ENCODE data around the gene PSKH1. TPM values are rescaled to one million over a fixed set of nuclear protein-coding genes. Genes with fewer than 3 reads are reported as not detected.

Gene PSKH1
- total and polyA plus RNA-seq, 10 of the 15 experiments (the other 5 are each of a cell fraction or from before 2014, with no cell fraction given): 0.63 to 20.4 (median 7.8) TPM

DNA sequence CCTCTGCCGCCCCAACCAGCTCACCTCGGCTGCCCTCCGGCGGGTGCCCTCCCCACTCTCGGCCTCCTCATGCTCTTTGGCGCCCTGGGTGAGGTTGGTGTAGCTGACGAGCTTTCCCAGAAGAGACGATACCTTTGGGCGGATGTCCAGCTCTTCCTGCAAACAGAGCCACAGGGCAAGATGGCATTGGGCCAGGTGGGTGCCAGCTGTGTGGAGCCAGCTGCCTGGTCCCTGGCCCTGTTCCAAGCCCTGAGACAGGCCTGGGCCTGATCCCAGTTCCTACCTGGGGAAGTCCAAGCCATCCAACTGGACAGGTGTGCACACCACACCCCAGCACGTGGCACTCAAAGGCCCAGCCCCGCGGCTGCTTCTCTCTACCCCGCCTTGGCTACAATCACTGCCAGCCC is 68.5 kb downstream of the PSKH1 start (continued):
- TF ChIP-seq MEF2A (IDR thresholded peaks at IDR 0.05; ENCODE audit: insufficient read depth, low read depth, low read length): no peak
- TF ChIP-seq HDGF (IDR thresholded peaks at IDR 0.05): no peak
- TF ChIP-seq, protein P1, sequence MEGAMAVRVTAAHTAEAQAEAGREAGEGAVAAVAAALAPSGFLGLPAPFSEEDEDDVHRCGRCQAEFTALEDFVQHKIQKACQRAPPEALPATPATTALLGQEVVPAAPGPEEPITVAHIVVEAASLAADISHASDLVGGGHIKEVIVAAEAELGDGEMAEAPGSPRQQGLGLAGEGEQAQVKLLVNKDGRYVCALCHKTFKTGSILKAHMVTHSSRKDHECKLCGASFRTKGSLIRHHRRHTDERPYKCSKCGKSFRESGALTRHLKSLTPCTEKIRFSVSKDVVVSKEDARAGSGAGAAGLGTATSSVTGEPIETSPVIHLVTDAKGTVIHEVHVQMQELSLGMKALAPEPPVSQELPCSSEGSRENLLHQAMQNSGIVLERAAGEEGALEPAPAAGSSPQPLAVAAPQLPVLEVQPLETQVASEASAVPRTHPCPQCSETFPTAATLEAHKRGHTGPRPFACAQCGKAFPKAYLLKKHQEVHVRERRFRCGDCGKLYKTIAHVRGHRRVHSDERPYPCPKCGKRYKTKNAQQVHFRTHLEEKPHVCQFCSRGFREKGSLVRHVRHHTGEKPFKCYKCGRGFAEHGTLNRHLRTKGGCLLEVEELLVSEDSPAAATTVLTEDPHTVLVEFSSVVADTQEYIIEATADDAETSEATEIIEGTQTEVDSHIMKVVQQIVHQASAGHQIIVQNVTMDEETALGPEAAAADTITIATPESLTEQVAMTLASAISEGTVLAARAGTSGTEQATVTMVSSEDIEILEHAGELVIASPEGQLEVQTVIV (IDR thresholded peaks at IDR 0.05; ENCODE audit: borderline replicate concordance, partially characterized antibody): no peak
- no peak for TF ChIP-seq TARDBP (IDR thresholded peaks at IDR 0.05; ENCODE audit: borderline replicate concordance)
- no peak for TF ChIP-seq GATAD2B (conservative IDR thresholded peaks at IDR 0.05; ENCODE audit: low read depth)

DNA sequence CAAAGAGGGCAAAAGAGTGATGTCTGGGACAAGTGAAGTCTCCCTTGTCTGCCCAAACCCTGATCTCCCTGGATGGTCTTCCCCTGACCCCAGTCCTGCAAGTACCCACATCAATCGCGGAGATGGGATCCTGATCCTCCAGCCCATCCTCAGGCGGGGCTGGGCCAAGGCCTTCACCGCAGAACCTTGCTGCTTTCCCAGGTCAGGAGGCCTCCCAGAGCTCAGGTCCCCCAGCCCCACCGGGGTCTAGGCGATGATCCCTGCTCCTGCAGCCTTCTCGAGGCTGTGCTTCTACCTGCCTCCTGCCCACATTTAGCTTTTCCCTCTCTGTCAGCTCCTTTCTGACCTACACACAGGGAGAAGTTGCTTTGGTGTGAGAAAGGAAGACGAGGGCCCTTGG is 69.1 kb downstream of the PSKH1 start:
- POLR2A ChIA-PET: interaction anchor here (0.5 to 1.0 kb wide), 2 partner anchors 11 to 23 kb away, joined by 3 read pairs; no protein-coding TSS in a partner anchor
- Histone ChIP-seq H3K4me2 (ENCODE audit: control insufficient read depth, insufficient read depth) (no peak overlapping the region), H3K4me3 (no peak overlapping the region), H3K79me2 (ENCODE audit: control insufficient read depth, insufficient read depth, low read length) (peaks cover 10% of the 10 kb centered on the region), H3K4me1 (ENCODE audit: control insufficient read depth, insufficient read depth, low read length) (peaks cover 17% of the 10 kb centered on the region), H3K9me3 (replicated peaks; ENCODE audit: control insufficient read depth, insufficient read depth, low read length) (no peaks in the 10 kb centered on the region), H4K20me1 (ENCODE audit: control insufficient read depth, insufficient read depth) (no peaks in the 10 kb centered on the region), H3K27ac (ENCODE audit: control insufficient read depth, insufficient read depth) (no peak overlapping the region), H2AFZ (ENCODE audit: control insufficient read depth, low read depth, low read length) (no peak overlapping the region), H3K9ac (ENCODE audit: control insufficient read depth, insufficient read depth, low read length) (no peak overlapping the region), H3K27me3 (replicated peaks in 1 of 2; ENCODE audit: control insufficient read depth in 2 of 2, insufficient read depth in 2 of 2, low read length in 1 of 2) (no peaks in the 10 kb centered on the region), H3K36me3 (ENCODE audit: control insufficient read depth in 2 of 2, insufficient read depth in 2 of 2, low read length in 1 of 2) (peaks cover 5 to 6% of the 10 kb centered on the region in 2 experiments; a peak in 3 of 4 replicates)
- RAD21 ChIA-PET (ENCODE audit: unreplicated experiment): no interaction called here
- no TSS peak for BruUV-seq (replicated peaks)
- ATAC-seq (no peak), FAIRE-seq (no peak), DNase-seq (ENCODE audit: low read depth, low spot score) (no peak)
- SMC1A ChIA-PET (ENCODE audit: uncharacterized antibody, unreplicated experiment): no interaction called here
- WGBS (ENCODE audit: insufficient coverage, insufficient replicate concordance, low lambda C conversion rate, missing lambda C conversion rate): 90% methylated on average over 8 of the region's 8 CpGs
- TF ChIP-seq KLF5 (IDR thresholded peaks at IDR 0.05; ENCODE audit: partially characterized antibody): no peak
- no peak for TF ChIP-seq RAD21 (IDR thresholded peaks at IDR 0.05; ENCODE audit: insufficient read depth, low read depth, low read length)
- intact Hi-C loops (cut with micrococcal nuclease; ENCODE audit: unreplicated experiment): no loop called here
- CTCF ChIA-PET: no interaction called here
- in situ Hi-C loops (cut with MboI): no loop called here
